Measurements from ENCODE around the gene LYVE1.
"Not testable (repeated sequence)": the region's sequence is repeated elsewhere in the genome, so short reads cannot be mapped to it uniquely, and the experiment has no call there.

Gene LYVE1, protein sequence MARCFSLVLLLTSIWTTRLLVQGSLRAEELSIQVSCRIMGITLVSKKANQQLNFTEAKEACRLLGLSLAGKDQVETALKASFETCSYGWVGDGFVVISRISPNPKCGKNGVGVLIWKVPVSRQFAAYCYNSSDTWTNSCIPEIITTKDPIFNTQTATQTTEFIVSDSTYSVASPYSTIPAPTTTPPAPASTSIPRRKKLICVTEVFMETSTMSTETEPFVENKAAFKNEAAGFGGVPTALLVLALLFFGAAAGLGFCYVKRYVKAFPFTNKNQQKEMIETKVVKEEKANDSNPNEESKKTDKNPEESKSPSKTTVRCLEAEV

DNA sequence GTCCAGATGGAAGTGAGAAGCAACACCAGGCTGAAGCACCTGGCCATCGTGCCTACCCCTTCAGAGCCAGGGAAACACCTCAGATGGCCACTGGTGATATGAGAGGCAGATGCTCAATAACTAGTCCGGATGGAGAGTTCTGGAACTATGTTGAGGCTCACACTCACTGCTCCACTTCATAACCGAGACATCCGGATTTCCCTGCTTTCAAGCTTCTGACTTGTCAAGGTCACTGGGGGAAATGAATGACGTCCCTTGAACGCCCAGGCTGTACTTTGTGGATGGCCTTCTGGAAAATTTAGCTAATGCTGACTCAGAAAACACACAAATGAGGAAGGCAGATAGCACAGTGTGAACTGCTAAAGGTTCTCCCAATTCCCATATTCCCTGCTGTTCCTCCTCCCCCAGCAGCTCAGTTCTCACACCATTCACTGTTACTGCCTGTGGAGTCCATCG, at the start of gene LYVE1:
Gene LYVE1 (minus strand): TSS at position 180 of the 456 bp plus-strand sequence. CDS start 133 bp downstream, at position 47.
- FAIRE-seq (no peak), DNase-seq (ENCODE audit: insufficient read length, low spot score) (no peak)

DNA sequence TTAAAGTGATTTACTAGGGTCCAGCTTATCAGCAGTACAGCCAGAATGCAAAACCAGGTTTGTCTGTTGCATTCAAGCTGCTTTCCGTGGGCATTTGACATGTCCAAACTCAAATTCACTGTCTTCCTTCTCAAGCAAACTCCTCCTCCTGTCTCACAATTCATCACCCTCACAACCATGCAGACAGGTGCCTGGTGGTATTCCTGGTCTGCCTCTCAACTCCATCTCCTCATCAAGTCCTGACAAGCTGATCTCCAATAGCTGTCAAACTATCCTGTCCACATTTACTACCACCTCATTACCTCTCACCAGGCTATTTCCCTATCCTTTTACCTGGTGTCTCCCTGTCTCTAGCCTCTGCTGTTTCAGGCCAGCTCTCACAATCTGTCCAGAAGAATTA, 49.1 kb upstream of the LYVE1 start:
- FAIRE-seq (no peak), DNase-seq (ENCODE audit: insufficient read length, low spot score) (no peak)

DNA sequence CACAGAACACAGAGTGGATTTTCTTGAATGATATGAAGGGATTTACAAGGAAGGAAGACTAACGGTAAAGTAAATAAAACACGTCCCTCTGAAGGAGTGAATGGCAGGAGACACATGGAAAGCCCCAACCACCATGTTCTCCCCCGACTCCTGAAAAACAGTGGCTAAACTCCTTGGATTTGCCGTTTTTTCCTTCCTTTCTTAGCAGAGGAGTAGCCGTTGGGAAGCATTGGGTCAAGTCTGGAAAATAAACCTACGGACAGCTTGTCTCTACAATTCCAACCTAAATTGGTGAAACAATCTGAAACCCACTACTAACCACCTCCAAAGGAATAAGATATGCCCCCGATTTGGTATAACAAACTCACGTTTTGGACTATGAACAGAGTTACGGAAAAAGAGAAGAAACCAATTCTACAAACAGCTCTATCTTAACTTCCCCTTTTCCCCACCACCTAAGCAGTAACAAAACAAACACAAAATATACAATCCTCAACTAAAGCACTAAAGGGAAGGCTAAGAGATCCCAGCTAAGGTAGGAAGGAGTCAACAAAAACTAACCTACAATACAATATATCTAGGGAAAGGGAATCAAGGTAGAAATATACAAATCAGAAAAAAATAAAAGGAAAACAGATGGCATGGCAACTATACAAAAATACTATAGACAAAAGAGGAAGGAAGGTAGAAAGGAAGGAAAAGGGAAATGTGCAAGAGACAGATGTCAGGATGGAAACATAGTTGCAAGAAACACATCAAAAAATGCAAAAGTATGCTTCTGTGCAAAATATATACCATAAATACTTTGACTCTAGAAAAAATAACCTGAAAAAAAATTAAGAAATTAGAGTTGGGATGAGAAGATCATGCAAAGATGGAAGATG, 43.8 kb upstream of the LYVE1 start:
- DNase-seq (ENCODE audit: insufficient read length, low spot score) (no peak), FAIRE-seq (no peak)

DNA sequence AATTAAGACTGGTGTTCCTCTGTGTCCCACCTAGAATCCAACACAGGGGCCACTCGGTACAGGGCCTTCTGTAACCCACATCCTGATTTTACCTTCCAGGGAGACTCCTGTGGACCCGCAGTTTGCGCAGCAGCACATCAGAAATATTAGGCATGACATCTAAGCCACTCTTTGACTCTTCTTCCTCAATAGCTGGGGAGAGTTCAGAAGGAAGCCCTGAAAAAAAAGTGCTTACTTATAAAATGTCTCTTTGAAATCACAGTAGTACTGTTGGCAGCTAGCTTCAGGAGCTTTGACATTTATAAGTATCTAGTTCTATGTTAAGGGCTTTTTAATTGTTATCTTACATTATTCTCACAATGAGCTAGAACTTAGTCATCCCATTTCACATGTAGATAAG, 41.2 kb upstream of the LYVE1 start:
- DNase-seq (ENCODE audit: insufficient read length, low spot score) (no peak), FAIRE-seq (no peak)

DNA sequence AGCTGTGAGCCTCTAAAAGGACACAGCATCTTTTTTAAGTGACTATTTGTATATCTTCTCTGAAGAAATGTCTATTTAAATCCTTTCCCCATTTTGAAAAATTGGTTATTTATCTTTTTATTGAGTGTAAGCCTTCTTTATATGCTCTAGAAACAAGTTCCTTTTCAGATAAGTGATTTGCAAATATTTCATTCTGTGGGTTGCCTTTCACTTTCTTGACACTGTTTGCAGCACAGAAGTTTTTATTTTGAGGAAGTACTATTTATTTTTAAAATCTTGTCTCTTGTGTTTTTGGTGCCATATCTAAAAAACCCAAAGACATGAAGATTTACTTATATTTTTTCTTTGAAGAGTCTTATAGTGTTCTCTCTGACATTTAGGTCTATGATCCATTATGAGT, 40.1 kb upstream of the LYVE1 start:
- no peak for FAIRE-seq
- no peak for DNase-seq (ENCODE audit: insufficient read length, low spot score)

DNA sequence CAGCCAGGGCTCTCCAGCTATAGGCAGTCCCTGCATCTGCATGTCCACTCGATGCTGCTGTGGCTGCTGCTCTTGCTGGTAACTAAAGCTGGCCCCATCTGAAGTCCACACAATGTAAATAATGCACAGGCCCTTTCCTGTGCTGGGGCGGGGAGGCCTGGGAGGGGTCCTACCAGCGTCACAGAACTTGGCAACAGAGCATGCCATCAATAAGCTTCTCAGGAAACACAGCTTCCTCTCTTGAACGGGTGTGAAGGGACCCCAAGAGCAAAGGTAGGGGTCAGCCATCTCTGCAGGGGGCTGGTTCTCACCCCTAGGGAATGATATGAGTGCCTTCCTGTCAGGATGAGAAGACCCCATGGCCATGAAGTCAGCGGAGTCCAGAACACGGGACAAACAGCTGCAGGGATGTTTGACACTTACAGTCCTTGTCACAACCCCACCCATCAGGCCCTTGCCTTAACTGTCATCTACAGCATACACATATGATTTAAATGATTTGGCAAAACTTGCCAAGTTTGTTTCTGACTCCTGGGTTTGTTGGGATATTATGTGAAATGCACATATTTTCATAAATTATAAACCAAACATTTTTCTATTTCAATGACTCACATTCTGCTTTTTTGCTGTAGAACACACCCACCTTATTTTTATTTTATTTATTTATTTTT, 39.1 kb upstream of the LYVE1 start:
- no peak for DNase-seq (ENCODE audit: insufficient read length, low spot score)
- FAIRE-seq: no peak

DNA sequence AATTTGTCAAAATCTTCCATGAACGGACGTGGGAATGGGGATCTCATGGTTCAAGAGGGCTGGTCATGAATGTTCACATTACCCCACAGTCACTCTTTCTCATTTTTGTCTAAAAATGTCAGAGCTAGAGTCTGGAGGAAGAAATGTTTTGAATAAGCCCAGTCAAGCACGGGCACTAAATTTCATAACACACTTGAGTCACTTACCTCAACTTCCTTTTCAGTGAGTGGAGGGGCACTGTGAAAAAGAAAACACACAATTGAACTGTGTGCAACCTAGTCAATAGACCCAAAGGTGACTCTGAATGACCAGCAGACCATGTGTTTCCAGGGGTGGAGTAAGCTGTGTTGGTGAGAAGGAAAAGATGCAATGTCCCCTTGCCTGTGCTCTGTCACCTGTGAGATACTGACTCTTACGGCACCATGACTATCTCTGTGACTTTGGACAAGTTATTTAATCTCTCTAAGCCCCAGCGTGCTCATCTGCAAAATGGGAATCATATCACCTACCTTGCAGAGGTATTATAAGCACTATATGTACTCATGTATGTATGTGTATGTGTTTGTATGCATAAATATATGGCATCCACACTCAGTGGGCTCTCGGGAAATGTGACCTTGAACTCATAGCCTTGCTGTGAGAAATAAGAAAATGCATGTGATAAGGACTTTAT, 38.2 kb upstream of the LYVE1 start:
- FAIRE-seq: no peak
- no peak for DNase-seq (ENCODE audit: insufficient read length, low spot score)

DNA sequence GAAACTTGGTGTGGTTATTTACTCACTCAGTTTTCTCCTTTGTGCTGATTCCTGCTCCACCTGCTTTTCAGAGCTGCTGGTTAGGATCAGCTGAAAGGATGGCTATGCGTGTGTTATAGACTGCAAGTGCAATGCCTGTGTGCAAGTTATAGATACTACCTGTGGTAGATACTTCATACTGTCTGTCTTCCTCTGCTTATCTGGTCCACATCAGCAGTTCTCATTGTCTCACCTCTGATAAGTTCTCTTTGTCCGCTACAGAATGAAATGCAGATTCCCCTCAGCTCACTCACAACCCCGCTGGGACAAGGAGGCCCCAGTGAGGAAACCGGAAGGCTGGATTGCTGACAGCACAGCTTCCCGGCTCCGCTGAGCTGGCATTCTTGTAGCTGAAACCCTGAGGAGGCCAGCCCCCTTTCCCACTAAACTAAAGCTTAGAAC, 37.5 kb upstream of the LYVE1 start:
- FAIRE-seq (no peak), DNase-seq (ENCODE audit: insufficient read length, low spot score) (no peak)

DNA sequence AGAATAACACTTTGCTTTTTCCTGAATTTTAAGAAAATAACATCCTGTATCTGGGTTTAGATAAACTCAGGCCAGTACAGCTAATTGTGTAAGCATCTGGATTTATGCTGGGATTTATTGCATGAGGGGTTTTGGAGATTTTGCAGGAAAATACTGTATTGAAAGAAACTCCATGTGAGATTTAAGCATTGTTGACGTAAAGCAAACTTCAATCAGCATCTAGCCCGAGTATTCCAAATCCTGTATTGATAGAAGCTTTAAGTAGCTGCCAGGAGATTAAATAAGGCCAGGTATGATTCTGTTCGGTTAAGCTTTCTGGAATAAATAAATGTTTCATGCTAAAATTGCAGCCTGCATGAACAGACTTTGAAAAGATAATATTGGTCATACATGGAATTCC, 36.3 kb upstream of the LYVE1 start:
- no peak for FAIRE-seq

DNA sequence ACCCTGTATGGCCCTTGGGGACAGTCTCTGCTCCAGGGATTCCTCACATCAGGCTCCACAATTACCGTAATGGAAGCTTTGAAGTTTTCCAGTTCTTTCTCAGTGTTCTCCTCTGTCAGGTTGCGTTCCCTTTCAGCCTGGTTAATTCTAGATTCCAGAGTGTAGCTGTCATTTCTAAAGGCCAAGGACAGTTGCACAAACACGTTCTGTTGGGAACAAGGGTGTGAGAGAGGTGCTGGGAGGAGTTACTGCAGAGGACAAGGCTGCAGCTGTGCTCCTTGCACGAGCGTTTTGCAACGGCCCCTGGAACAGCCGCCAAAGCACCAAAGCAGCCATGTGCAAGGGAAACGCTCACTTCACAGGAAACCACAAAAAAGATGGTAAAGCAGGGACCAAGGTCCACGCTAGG, 35.9 kb upstream of the LYVE1 start:
- FAIRE-seq (no peak), DNase-seq (ENCODE audit: insufficient read length, low spot score) (no peak)

More for the DNA sequence above, 36.3 kb upstream of the LYVE1 start:
- no peak for DNase-seq (ENCODE audit: insufficient read length, low spot score)

DNA sequence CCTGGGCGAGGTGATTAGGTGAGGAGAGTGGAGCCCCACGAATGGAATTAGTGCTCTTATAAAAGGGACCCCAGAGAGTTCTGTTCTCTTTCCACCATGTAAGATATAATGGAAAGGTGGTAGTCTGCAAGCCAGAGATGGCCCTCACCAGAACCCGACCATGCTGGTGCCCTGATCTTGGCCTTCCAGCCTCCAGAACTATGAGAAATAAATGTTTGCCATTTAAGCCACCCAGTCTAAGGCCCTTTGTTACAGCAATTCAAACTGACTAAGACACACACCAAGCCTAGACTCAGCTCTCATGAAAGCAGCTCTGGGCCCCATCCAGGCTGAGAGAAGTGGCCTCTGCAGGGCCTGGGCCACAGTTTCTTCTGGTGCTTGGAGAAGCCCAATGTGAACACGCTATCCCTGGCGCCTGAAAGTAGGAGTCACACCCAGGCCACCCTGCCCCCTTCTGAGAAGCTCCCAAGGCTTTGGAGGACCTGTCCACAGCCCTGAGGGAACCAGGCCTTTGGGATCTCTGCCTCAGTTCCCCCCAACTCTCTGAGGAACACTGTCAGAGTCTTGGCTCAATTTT, 35.3 kb upstream of the LYVE1 start:
- DNase-seq (ENCODE audit: insufficient read length, low spot score) (no peak), FAIRE-seq (no peak)

DNA sequence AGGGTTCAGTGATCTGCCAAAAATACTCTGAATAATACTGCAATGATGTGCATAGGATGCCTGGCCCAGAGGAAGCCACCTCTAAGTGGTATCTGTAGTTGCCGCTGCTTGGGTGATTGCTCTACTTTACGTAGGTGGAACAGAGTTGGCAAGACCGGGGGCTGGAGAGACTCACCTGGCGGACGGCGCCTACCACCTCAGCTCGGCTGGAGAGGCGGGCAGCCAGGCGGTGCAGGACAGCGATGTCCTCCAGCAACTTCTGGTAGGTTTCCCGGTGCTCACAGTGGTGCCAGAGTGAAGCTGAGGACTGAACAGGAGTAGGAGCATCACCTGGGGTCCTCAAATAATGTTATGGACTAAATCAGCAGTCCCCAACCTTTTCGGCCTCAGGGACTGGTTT, 34.5 kb upstream of the LYVE1 start:
- no peak for FAIRE-seq
- no peak for DNase-seq (ENCODE audit: insufficient read length, low spot score)

DNA sequence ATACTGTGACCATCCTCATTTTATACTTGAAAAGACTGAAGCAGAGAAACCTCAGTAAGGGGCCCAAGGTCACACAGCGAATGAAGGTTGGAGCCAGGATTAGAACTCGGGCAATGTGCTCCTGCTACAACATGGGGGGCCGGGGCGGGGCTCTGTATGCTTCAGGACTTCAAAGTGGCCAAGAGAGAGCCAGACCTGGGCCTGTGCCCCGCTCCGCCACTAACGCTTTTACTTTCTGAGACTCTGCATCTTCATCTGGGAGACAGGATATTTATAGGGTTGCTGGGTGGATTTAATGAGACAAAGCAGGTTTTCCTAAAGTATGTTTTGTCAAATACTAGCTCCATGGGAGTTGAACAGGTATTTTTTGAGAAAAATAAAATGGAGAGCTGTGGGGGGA, 33.9 kb upstream of the LYVE1 start:
- DNase-seq (ENCODE audit: insufficient read length, low spot score) (no peak), FAIRE-seq (no peak)

DNA sequence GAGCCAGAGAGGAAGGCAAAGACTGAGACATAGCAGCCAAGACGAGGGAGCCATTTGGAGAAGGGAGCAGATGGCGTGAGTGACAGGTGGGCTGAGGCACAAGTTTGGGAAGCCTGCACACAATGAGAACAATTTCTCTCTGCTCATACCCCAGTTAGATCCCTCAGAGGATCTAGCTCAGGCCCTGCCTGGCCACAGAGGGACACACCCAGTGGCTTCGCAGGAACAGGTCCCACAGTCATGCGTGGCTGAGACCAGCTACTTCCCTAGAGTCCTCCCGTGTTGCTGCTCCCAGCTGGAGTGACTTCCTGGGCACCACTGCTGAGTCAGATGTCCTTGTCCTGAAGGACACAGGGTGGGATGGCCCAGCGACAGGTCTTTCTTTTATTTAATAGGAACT, 33.4 kb upstream of the LYVE1 start:
- no peak for FAIRE-seq

DNA sequence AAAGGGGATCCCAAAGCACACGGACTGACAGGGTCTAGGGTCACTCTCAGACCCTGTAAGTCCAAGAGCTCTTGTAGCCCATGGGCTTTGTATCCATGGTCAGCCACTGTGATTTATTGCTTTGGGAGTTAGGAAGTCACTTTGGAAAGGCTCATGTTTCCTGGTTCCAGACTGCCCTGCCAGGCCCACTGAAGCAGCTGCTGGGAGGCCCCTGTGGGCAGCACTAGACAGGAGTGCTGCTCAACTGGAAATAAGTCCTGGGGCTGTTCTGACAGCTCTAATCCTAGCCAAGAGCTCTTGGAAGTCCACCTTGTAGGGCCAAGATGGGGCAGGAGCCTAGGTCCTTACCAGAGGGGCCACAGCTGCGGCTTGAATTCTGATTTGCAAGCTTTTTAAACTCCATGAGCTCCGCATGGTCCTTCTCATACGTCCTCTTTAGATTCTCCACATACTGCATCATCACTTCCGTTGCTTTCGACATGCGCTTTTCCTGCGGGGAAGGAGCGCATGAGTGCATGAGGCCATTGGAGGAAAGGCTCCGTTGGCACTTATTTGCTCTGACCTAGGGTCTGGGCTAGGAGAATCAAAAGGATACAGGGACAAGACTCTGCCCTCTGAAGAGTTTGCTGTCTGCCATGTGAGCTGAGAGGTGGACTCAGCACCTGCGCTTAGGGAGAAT, 32.2 kb upstream of the LYVE1 start:
- DNase-seq (ENCODE audit: insufficient read length, low spot score): no peak
- FAIRE-seq: no peak

More for the DNA sequence above, 33.4 kb upstream of the LYVE1 start:
- DNase-seq (ENCODE audit: insufficient read length, low spot score): no peak

DNA sequence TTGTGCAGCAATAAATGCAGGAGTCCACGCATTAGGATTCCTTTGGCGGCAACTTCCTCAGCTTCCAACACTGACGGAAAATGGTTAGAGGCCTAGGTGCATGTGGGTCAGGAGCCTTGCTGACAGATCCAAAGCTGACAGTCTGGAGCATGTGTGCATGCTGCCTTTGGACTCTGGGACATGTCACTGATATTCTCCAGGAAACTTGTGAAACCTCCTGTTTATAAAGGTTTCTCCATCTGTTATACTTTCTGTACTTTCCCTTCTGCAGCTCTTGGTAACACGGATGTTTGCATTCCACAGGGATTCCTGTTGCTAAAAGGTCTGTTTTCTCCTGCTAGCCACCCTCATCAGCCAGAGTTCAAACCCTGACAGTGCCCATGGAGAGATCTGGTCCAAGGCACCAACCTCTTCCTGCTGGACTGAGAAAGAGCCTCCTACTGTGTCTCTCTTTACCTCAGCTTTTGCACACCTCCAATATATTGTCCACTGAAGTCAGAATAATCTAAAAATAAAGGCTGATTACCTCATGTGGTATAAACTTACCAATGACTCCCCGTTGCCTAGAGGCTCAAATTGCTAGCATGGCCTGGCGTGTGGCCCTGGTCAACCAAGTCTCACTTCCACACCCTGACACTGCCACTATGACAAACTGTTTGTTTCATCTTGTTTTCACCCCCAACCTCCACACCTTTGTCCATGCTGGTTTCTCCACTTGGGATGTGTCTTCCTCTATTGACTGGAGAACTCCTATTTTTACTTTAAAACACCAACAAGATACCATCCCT, 31.1 kb upstream of the LYVE1 start:
- FAIRE-seq (no peak), DNase-seq (ENCODE audit: insufficient read length, low spot score) (no peak)

DNA sequence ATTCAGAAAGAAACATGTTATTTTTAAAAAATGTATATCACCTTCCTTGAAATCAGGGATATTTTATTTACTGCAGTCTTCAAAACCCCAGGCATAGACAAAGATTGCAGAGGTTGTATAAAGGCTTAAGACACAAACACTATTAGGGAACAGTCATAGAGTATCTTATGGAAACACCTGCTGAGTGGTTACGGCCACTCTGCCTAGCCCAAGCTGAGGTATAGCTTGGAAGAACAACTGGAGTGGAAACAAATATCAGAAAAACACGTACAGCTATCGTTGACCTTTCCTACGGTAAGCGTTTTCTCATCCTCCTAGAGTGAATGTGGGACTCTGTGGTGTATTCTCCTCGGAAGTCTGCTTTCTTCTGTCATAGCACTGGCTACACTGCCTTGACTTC, 30.4 kb upstream of the LYVE1 start:
- DNase-seq (ENCODE audit: insufficient read length, low spot score): no peak
- no peak for FAIRE-seq

DNA sequence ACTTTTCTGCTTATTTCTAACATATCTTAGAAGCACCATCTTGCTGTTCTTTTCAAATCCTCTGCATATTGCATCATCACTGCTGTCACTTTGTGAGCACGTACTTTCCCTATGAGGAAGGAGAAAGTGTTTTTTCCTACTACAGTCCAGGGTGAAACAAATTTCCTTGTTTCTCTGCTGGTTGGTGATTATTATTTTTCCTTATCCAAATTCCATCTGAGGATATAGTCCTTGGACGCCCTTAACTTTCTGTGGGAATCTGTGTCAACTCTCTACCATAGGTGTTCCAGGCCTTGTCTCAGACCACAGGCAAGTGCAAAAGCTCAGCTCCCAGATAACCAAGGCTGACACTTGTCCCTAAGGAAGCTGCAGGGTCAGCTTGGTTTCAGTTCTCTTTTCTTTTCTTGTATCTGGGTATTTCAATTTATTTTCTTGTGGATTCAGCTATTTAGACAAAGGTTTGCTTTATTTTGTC, 29.4 kb upstream of the LYVE1 start:
- FAIRE-seq (no peak), DNase-seq (ENCODE audit: insufficient read length, low spot score) (no peak)

DNA sequence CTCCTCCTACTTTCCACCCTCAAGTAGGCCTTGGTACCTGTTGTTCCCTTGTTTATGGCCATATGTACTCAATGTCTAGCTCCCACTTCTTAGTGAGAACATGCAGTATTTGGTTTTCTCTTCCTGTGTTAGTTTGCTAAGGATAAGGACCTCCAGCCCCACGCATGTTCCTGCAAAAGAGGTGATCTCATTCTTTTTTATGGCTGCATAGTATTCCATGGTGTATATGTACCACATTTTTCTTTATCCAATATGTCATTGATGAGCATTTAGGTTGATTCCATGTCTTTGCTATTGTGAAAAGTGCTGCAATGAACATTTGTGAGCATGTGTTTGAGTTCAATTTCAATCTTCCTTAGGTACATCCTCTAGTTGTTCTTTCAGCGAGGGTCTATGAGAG, 27.4 kb upstream of the LYVE1 start:
- not testable (repeated sequence) for DNase-seq (ENCODE audit: insufficient read length, low spot score); FAIRE-seq

Data from HTR-8/SVneo (cell line).